Measurements from ENCODE around the gene NSD2. TPM values are rescaled to one million over a fixed set of nuclear protein-coding genes. Genes with fewer than 3 reads are reported as not detected.

Gene NSD2
- total RNA-seq, 2 experiments from 2014 or later, result 181 to 184 TPM

- Mint-ChIP-seq H3K27me3 (no peaks in the 10 kb centered on the region), H3K36me3 (peaks cover 34% of the 10 kb centered on the region), H3K9me3 (peaks cover 1% of the 10 kb centered on the region), H3K27ac (no peak overlapping the region), H3K4me3 (no peak overlapping the region), H3K4me1 (peaks cover 2% of the 10 kb centered on the region)
- DNase-seq, result no peak
Observed at GRCh38 chr4:1969928-1970723, 98.9 kb downstream of the NSD2 start.

- no peaks in the 10 kb centered on the region for H3K27me3 Mint-ChIP-seq
- no peak overlapping the region for H3K27ac Mint-ChIP-seq
- no peak for DNase-seq
- H3K4me1 Mint-ChIP-seq, result peaks cover 2% of the 10 kb centered on the region
- no peaks in the 10 kb centered on the region for H3K9me3 Mint-ChIP-seq
- H3K36me3 Mint-ChIP-seq, result peaks cover 26% of the 10 kb centered on the region
- H3K4me3 Mint-ChIP-seq, result no peak overlapping the region
Observed at GRCh38 chr4:1970926-1971325, 99.7 kb downstream of the NSD2 start.

- H3K27me3 Mint-ChIP-seq, result no peaks in the 10 kb centered on the region
- no peaks in the 10 kb centered on the region for H3K9me3 Mint-ChIP-seq
- H3K4me3 Mint-ChIP-seq, result no peak overlapping the region
- H3K27ac Mint-ChIP-seq, result peak overlapping the region; percentile 8
- no peaks in the 10 kb centered on the region for H3K4me1 Mint-ChIP-seq
- DNase-seq, result no peak
- H3K36me3 Mint-ChIP-seq, result peaks cover 25% of the 10 kb centered on the region
Observed at GRCh38 chr4:1971456-1972200, 100.4 kb downstream of the NSD2 start.

- DNase-seq, result no peak
- Mint-ChIP-seq H3K4me3 (no peak overlapping the region), H3K27me3 (no peaks in the 10 kb centered on the region), H3K9me3 (no peaks in the 10 kb centered on the region), H3K36me3 (peaks cover 23% of the 10 kb centered on the region), H3K27ac (no peak overlapping the region), H3K4me1 (no peaks in the 10 kb centered on the region)
Observed at GRCh38 chr4:1972414-1972813, 101.2 kb downstream of the NSD2 start.

- no peaks in the 10 kb centered on the region for H3K4me1 Mint-ChIP-seq
- no peak for DNase-seq
- no peak overlapping the region for H3K4me3 Mint-ChIP-seq
- no peaks in the 10 kb centered on the region for H3K9me3 Mint-ChIP-seq
- no peak overlapping the region for H3K27ac Mint-ChIP-seq
- H3K36me3 Mint-ChIP-seq, result peaks cover 23% of the 10 kb centered on the region
- H3K27me3 Mint-ChIP-seq, result no peaks in the 10 kb centered on the region
Observed at GRCh38 chr4:1973218-1973617, 102.0 kb downstream of the NSD2 start.

- Mint-ChIP-seq H3K27me3 (no peaks in the 10 kb centered on the region), H3K36me3 (peaks cover 21% of the 10 kb centered on the region), H3K27ac (no peak overlapping the region), H3K9me3 (no peaks in the 10 kb centered on the region), H3K4me3 (no peak overlapping the region), H3K4me1 (no peaks in the 10 kb centered on the region)
- DNase-seq, result no peak
Observed at GRCh38 chr4:1973661-1974060, 102.5 kb downstream of the NSD2 start.

- Mint-ChIP-seq H3K27ac (no peak overlapping the region), H3K9me3 (no peaks in the 10 kb centered on the region), H3K4me1 (peaks cover 2% of the 10 kb centered on the region), H3K36me3 (peaks cover 24% of the 10 kb centered on the region), H3K27me3 (no peaks in the 10 kb centered on the region), H3K4me3 (no peak overlapping the region)
- no peak for DNase-seq
Observed at GRCh38 chr4:1974840-1975239, 103.6 kb downstream of the NSD2 start.

GRCh38 chr4:1975391-1975801 is 104.2 kb downstream of the NSD2 start:
- Mint-ChIP-seq H3K36me3 (peaks cover 27% of the 10 kb centered on the region), H3K9me3 (no peaks in the 10 kb centered on the region), H3K27ac (no peak overlapping the region), H3K27me3 (no peaks in the 10 kb centered on the region), H3K4me3 (no peak overlapping the region), H3K4me1 (peaks cover 2% of the 10 kb centered on the region)
- no peak for DNase-seq

GRCh38 chr4:1975880-1976279 is 104.7 kb downstream of the NSD2 start:
- Mint-ChIP-seq H3K4me1 (peaks cover 2% of the 10 kb centered on the region), H3K4me3 (no peak overlapping the region), H3K9me3 (no peaks in the 10 kb centered on the region), H3K36me3 (peaks cover 29% of the 10 kb centered on the region), H3K27me3 (no peaks in the 10 kb centered on the region), H3K27ac (no peak overlapping the region)
- DNase-seq, result no peak

GRCh38 chr4:1976416-1977352 is 105.5 kb downstream of the NSD2 start:
- peaks cover 2% of the 10 kb centered on the region for H3K4me1 Mint-ChIP-seq
- H3K27me3 Mint-ChIP-seq, result no peaks in the 10 kb centered on the region
- no peak overlapping the region for H3K4me3 Mint-ChIP-seq
- H3K27ac Mint-ChIP-seq, result no peak overlapping the region
- no peak for DNase-seq
- H3K36me3 Mint-ChIP-seq, result peaks cover 30% of the 10 kb centered on the region
- no peaks in the 10 kb centered on the region for H3K9me3 Mint-ChIP-seq

- Mint-ChIP-seq H3K36me3 (peaks cover 30% of the 10 kb centered on the region), H3K4me3 (no peak overlapping the region), H3K27ac (no peak overlapping the region), H3K9me3 (no peaks in the 10 kb centered on the region), H3K27me3 (no peaks in the 10 kb centered on the region), H3K4me1 (peaks cover 2% of the 10 kb centered on the region)
- no peak for DNase-seq
Observed at GRCh38 chr4:1978226-1978625, 107.0 kb downstream of the NSD2 start.

GRCh38 chr4:1978741-1979476 is 107.7 kb downstream of the NSD2 start:
- H3K4me1 Mint-ChIP-seq, result peaks cover 2% of the 10 kb centered on the region
- H3K4me3 Mint-ChIP-seq, result no peak overlapping the region
- H3K9me3 Mint-ChIP-seq, result no peaks in the 10 kb centered on the region
- peaks cover 30% of the 10 kb centered on the region for H3K36me3 Mint-ChIP-seq
- no peaks in the 10 kb centered on the region for H3K27me3 Mint-ChIP-seq
- peak overlapping the region; percentile 26 for H3K27ac Mint-ChIP-seq
- DNase-seq, result no peak

GRCh38 chr4:1979477-1980196 is 108.4 kb downstream of the NSD2 start:
- no peaks in the 10 kb centered on the region for H3K9me3 Mint-ChIP-seq
- H3K27me3 Mint-ChIP-seq, result no peaks in the 10 kb centered on the region
- no peak for DNase-seq
- peaks cover 33% of the 10 kb centered on the region for H3K36me3 Mint-ChIP-seq
- H3K4me1 Mint-ChIP-seq, result peaks cover 2% of the 10 kb centered on the region
- no peak overlapping the region for H3K4me3 Mint-ChIP-seq
- H3K27ac Mint-ChIP-seq, result peak overlapping the region; percentile 26

- Mint-ChIP-seq H3K36me3 (peaks cover 30% of the 10 kb centered on the region), H3K9me3 (no peaks in the 10 kb centered on the region), H3K4me1 (peaks cover 2% of the 10 kb centered on the region), H3K4me3 (no peak overlapping the region), H3K27me3 (no peaks in the 10 kb centered on the region), H3K27ac (peak overlapping the region; percentile 28)
- no peak for DNase-seq
Observed at GRCh38 chr4:1980561-1981041, 109.4 kb downstream of the NSD2 start.

Data from activated naive CD8-positive, alpha-beta T cell treated with anti-CD3 and anti-CD28 coated beads for 36 hours (primary cell).